Cardiac muscle cell (in vitro differentiated cells and primary cell): Measurements from ENCODE around the gene P4HA2. TPM values are rescaled to one million over a fixed set of nuclear protein-coding genes. Genes with fewer than 3 reads are reported as not detected.
"Not testable (repeated sequence)": the region's sequence is repeated elsewhere in the genome, so short reads cannot be mapped to it uniquely, and the experiment has no call there.

Source experiments
- DNase-seq, 2 donors: peaks; one replicate each; pipeline versions ENCODE4 v3.0.0 to v3.0.0-alpha.2; 2010 to 2017; ENCODE audit warnings: low read depth in 1 of 2, low spot score in 1 of 2
- H3K27ac ChIP-seq: fragments of 200-600 bp; sonication (generic); 2 replicates; pipeline ENCODE4 v1.5.1; 2016
- H3K27me3 ChIP-seq: fragments of 200-600 bp; sonication (generic); 2 replicates; pipeline ENCODE4 v1.6.0; 2016; ENCODE audit warnings: control low read depth
- H3K36me3 ChIP-seq: fragments of 200-600 bp; sonication (generic); 2 replicates; pipeline ENCODE4 v1.5.1; 2016; ENCODE audit warnings: control low read depth
- H3K4me1 ChIP-seq: fragments of 200-600 bp; sonication (generic); 2 replicates; pipeline ENCODE4 v1.8.1; 2017; ENCODE audit warnings: low read depth, mild to moderate bottlenecking, mixed run types
- H3K4me3 ChIP-seq: fragments of 200-600 bp; sonication (generic); 2 replicates; pipeline ENCODE4 v1.5.1; 2016; ENCODE audit warnings: mild to moderate bottlenecking
- H3K9me3 ChIP-seq: fragments of 200-600 bp; sonication (generic); 2 replicates; pipeline ENCODE4 v1.5.1; 2017; ENCODE audit warnings: low read depth, mild to moderate bottlenecking, control low read depth
- polyA plus RNA-seq: library from polyadenylated mRNA; unstranded; fragments of >200 nt; fragmentation: Nextera tagmentation; extraction: Ambion mirVana; gene quantifications from 2 replicates; pipeline ENCODE4 v1.2.1, GENCODE V29; 2016
- total RNA-seq: library from RNA; depleted of rRNA; stranded (reverse); fragments of >200 nt; gene quantifications from 2 replicates; pipeline ENCODE4 v1.2.3, GENCODE V29; 2016
- TF ChIP-seq, protein P1 (sequence below): IDR thresholded peaks from 2 replicates; pipeline ENCODE4 v1.5.1; 2012; ENCODE audit warnings: low read depth, mild to moderate bottlenecking, low read length

P4HA2 gene
- total and polyA plus RNA-seq, 2 experiments from 2014 or later: 41.0 to 65.5 TPM

DNA sequence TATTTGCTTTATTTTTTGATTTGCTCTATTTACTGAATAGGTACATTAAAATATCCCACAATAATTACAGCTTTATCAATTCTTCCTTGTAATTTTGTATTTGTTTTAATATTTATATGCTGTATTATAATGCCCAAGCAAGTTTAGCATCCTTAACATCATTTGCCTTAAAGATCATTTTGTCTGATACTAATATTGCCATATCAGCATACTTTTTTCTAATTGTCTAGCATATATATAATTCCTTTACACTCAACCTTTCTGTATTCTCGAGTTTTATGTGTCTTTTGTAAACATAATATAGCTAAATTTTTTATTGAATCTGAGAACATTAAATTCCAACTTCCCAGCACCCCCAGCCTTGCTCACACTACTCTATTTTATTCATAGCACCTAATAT lies 64.7 kb downstream of the P4HA2 start:
- no peaks in the 10 kb centered on the region for H3K27me3 ChIP-seq
- TF ChIP-seq, protein P1, sequence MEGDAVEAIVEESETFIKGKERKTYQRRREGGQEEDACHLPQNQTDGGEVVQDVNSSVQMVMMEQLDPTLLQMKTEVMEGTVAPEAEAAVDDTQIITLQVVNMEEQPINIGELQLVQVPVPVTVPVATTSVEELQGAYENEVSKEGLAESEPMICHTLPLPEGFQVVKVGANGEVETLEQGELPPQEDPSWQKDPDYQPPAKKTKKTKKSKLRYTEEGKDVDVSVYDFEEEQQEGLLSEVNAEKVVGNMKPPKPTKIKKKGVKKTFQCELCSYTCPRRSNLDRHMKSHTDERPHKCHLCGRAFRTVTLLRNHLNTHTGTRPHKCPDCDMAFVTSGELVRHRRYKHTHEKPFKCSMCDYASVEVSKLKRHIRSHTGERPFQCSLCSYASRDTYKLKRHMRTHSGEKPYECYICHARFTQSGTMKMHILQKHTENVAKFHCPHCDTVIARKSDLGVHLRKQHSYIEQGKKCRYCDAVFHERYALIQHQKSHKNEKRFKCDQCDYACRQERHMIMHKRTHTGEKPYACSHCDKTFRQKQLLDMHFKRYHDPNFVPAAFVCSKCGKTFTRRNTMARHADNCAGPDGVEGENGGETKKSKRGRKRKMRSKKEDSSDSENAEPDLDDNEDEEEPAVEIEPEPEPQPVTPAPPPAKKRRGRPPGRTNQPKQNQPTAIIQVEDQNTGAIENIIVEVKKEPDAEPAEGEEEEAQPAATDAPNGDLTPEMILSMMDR: no peak
- H3K36me3 ChIP-seq: no peaks in the 10 kb centered on the region
- H3K4me3 ChIP-seq: no peak overlapping the region
- no peak for DNase-seq
- no peaks in the 10 kb centered on the region for H3K4me1 ChIP-seq
- no peaks in the 10 kb centered on the region for H3K9me3 ChIP-seq
- H3K27ac ChIP-seq: no peak overlapping the region

DNA sequence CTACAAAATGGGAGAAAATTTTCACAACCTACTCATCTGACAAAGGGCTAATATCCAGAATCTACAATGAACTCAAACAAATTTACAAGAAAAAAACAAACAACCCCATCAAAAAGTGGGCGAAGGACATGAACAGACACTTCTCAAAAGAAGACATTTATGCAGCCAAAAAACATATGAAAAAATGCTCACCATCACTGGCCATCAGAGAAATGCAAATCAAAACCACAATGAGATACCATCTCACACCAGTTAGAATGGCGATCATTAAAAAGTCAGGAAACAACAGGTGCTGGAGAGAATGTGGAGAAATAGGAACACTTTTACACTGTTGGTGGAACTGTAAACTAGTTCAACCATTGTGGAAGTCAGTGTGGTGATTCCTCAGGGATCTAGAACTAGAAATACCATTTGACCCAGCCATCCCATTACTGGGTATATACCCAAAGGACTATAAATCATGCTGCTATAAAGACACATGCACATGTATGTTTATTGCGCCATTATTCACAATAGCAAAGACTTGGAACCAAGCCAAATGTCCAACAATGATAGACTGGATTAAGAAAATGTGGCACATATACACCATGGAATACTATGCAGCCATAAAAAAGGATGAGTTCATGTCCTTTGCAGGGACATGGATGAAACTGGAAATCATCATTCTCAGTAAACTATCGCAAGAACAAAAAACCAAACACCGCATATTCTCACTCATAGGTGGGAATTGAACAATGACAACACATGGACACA lies 65.9 kb downstream of the P4HA2 start:
- H3K9me3 ChIP-seq, H3K4me1 ChIP-seq, DNase-seq, H3K36me3 ChIP-seq, H3K27ac ChIP-seq, H3K27me3 ChIP-seq, H3K4me3 ChIP-seq: not testable (repeated sequence)

DNA sequence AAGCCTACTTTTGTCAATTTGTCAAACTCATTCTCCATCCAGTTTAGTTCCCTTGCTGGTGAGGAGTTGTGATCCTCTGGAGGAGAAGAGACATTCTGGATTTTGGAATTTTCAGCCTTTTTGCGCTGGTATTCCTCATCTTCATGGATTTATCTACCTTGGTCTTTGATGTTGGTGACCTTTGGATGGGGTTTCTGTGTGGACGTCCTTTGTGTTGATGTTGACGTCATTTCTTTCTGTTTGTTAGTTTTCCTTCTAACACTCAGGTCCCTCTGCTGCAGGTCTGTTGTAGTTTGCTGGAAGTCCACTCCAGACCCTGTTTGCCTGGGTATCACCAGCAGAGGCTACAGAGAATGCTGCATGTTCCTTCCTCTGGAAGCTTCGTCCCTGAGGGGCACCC lies 71.2 kb downstream of the P4HA2 start:
- Histone ChIP-seq H3K27me3 (no peaks in the 10 kb centered on the region), H3K27ac (no peak overlapping the region), H3K4me1 (no peaks in the 10 kb centered on the region), H3K36me3 (no peaks in the 10 kb centered on the region), H3K9me3 (no peaks in the 10 kb centered on the region), H3K4me3 (no peak overlapping the region)
- no peak for DNase-seq
- TF ChIP-seq, protein P1: no peak

DNA sequence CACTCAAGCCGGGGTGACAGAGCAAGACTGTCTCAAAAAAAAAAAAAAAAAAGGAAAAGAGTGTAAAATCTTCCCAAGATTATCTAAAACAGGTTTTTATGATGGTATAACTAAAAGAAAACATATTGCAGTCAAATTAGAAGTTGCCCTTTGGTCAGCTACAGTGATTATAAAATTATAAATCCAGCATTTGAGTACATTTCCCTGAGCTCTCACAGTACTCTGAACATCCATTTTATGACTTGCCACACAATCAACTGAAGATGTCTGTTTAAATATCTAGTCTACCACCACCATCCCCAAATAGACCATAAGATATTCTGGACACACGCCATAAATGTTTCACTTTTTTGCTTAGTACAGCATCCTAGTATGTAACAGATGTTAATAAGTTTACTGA lies 77.1 kb downstream of the P4HA2 start:
- Histone ChIP-seq H3K27ac (no peak overlapping the region), H3K4me3 (no peak overlapping the region), H3K27me3 (no peaks in the 10 kb centered on the region), H3K36me3 (no peaks in the 10 kb centered on the region), H3K4me1 (no peaks in the 10 kb centered on the region), H3K9me3 (no peaks in the 10 kb centered on the region)
- no peak for DNase-seq
- TF ChIP-seq, protein P1: no peak

DNA sequence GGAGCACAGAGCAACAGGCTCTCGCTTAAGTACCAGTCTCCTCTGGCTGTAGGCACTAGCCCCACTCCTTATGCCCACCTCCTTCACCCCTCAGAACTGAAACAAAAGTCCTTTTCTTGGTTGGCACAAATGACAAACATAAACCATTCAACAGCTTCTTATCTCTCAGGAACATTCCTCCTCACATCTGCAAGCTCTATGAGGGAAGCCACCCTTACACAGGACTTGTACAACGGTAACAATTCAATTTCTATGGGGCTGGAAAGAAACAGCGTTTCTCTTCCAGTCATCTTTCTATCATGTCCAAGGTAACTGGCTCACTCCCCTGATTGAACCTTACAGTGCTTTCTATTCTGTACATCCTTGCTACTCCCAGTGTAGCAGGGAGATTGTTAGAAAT lies 80.0 kb downstream of the P4HA2 start:
- H3K9me3 ChIP-seq: no peaks in the 10 kb centered on the region
- H3K27me3 ChIP-seq: no peaks in the 10 kb centered on the region
- TF ChIP-seq, protein P1: no peak
- H3K27ac ChIP-seq: no peak overlapping the region
- H3K36me3 ChIP-seq: no peaks in the 10 kb centered on the region
- H3K4me3 ChIP-seq: no peak overlapping the region
- DNase-seq: no peak
- no peaks in the 10 kb centered on the region for H3K4me1 ChIP-seq

DNA sequence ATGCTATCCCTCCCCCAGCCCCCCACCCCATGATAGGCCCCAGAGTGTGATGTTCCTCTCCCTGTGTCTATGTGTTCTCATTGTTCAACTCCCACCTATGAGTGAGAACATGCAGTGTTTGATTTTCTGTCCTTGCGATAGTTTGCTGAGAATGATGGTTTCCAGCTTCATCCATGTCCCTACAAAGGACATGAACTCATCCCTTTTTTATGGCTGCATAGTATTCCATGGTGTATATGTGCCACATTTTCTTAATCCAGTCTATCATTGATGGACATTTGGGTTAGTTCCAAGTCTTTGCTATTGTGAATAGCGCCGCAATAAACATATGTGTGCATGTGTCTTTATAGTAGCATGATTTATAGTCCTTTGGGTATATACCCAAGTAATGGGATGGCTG lies 82.3 kb downstream of the P4HA2 start:
- H3K27ac ChIP-seq, H3K36me3 ChIP-seq, H3K4me1 ChIP-seq, H3K9me3 ChIP-seq, DNase-seq, H3K4me3 ChIP-seq, H3K27me3 ChIP-seq: not testable (repeated sequence)
